OCI-M2 (cell line): Measurements from ENCODE around the gene ZNF263.
"Not testable (repeated sequence)": the region's sequence is repeated elsewhere in the genome, so short reads cannot be mapped to it uniquely, and the experiment has no call there.

Experiments
- DNase-seq: peaks from one replicate; lab custom pipeline; 2025; ENCODE audit not compliant: unreplicated experiment; lab: John Stamatoyannopoulos, UW

Gene ZNF263

DNA sequence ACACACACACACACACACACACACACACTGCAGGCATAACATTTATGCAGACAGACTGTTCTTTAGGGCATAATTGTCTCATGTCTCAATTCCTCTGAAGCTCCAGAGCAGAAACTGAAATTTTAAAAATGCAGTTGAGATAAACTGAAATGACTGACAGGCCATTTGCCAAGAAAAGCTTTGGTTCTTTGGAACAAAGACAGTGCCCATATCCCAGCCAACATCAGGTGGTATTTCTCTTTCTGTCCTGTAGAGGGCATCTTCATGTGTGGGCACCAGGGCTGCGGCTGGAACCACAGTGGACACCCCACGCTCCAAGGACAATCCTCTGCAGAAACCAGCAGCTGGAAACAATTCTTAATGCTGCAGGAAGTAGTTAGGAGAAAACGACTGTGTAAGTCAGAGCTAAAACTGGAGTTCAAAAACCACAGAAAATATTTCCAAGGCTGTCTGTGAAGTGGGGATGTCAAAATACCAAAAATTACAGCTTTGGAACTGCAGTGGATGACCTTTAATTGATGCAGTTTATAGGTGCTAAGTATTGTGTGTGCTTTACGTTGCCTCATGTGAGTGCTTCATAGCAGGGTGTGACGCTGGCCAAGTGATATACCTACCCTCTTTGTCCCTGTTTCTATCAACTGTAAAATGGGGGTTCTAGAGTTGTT lies 16.3 kb upstream of the ZNF263 start:
- no peak for DNase-seq

DNA sequence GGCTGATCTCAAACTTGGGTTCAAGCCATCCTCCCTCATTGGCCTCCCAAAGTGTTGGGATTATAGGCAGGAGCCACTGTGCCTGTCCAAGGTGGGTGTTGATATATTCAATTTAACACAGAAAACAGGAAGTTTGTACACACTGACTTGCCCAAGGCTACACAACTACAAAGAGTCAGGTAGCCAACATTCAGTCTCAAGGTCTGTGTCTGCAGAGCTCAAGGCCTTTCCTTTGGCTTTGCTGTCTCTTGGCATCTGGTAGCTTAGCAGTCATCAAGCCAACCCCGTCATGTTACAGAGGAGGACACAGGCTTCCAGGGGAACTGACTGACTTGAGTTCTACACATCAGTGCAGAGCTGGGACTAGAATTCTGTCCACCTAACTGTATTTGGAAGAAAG lies 15.0 kb upstream of the ZNF263 start:
- DNase-seq, result no peak

DNA sequence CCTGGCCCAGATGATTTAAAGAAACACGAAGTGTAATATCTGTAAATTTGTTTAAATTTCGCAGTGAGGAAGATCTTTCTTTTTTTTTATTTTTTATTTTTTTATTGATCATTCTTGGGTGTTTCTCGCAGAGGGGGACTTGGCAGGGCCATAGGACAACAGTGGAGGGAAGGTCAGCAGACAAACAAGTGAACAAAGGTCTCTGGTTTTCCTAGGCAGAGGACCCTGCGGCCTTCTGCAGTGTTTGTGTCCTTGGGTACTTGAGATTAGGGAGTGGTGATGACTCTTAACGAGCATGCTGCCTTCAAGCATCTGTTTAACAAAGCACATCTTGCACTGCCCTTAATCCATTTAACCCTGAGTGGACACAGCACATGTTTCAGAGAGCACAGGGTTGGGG lies 12.6 kb upstream of the ZNF263 start:
- DNase-seq, result not testable (repeated sequence)

DNA sequence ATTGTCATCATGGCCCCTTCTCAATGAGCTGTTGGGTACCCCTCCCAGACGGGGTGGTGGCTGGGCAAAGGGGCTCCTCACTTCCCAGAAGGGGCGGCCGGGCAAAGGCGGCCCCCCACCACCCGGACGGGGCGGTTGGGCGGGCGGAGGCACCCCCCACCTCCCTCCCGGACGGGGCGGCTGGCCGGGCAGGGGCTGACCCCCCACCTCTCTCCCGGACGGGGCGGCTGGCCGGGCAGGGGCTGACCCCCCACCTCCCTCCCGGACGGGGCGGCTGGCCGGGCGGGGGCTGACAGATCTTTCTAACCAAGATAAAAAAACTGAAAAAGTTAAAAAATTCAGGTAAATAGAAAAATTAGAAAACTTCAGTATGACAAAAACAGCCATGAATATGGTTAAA lies 12.0 kb upstream of the ZNF263 start:
- DNase-seq, result not testable (repeated sequence)

DNA sequence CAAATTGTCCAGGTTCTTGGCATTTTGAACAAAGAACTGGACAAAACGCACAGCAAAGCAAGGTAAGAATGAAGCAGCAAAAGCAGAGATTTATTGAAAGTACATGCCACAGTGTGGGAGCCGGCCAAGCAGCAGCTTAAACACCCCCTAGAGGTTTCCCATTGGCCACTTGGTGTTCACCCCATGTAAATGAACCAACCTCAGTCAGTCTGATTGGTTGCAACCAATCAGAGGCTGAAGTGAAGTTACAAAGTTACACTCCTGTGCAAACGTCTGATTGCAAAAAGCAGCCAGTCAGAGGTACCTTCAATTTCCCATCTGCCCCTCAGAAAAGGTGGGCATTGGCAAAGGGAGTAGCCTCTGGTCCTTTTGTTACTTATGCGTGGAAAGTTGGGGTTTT lies 8.8 kb upstream of the ZNF263 start:
- DNase-seq, result no peak

DNA sequence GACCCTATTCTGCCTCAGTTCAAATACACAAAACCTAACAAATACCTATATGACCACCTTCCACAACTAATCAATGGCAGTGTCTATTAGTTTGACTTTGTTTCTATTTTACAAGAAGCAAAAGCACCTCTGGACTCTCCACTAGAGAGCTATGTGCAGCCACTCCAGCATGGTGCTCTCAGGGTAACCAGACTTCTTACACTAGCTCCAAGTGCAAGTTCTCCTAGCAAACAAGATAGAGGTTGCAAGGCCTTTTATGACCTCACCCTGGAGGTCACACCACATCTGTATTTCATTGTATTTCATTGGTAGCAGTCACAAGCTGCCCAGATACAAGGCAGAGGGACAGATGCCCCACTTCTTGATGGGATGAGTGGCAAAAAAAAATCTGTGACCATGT lies 8.3 kb upstream of the ZNF263 start:
- DNase-seq, result no peak

DNA sequence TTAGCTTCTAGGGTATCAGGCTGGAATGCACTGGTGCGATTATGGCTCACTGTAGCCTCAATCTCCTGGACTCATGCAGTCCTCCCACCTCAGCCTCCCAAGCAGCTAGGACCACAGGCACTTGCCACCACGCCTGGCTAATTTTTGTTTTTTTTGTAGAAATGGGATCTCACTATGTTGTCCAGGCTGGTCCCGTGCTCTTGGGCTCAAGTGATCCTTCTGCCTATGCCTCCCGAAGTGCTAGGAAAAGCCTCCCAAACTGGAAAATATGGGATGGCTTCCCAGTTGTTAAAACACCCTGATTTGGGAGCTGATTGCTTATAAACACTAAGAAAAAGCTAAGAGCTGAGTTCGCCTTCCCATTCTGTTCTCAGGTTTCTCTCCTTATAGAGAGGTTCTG lies 6.6 kb upstream of the ZNF263 start:
- DNase-seq, result no peak

DNA sequence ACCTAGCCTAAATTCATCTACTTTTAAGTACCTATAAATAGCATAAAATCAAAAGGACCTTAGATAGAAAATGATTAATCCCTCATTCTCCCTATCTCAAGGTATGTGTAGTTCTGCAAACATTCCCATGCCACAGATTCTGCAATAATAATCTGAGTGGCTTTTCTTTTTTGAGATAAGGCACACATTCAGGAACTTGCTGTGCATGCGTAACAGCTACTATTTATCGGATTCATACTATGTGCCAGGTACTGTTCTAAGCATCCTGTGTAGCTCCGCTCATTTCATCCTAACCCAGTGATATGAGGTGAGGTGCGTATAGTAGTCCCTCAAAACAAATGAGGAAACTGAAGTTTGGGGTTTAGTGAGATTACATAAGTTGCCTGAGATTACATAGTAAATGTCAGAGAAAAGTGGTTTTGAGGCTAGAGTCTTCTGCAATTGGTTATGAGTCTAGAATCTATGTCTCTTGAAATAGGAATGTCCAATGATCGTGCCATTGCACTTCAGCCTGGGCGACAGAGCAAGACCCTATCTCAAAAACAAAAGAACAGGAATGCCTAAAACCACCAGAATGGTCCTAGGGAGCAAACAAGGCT lies 2.0 kb upstream of the ZNF263 start:
- DNase-seq, result no peak

DNA sequence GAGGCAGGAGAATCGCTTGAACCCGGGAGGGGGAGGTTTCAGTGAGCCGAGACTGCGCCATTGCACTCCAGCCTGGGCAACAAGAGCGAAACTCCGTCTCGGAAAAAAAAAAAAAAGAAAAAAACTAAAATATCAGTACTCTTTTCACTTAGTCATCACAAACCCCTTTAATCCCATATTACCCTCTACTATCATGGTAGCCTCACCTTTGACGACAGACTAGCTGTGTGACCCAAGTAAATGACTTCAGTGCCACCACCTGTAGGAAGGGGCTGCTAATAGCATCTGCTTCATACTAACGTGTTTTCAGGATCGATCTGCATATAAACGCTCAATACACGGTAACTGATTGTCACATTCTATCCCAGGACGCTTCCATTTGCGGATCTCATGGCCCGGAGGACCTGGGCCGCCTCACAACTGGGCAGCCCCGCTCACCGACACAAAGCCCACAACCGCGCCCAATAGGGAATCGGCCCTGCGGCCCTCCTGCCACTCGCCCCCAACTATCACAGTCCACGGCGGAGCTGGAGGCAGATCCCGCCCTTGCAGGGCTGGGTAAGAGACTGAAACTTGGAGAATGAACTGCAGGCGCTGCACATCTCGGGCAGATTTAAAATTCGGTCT lies 1.1 kb upstream of the ZNF263 start:
- no peak for DNase-seq

DNA sequence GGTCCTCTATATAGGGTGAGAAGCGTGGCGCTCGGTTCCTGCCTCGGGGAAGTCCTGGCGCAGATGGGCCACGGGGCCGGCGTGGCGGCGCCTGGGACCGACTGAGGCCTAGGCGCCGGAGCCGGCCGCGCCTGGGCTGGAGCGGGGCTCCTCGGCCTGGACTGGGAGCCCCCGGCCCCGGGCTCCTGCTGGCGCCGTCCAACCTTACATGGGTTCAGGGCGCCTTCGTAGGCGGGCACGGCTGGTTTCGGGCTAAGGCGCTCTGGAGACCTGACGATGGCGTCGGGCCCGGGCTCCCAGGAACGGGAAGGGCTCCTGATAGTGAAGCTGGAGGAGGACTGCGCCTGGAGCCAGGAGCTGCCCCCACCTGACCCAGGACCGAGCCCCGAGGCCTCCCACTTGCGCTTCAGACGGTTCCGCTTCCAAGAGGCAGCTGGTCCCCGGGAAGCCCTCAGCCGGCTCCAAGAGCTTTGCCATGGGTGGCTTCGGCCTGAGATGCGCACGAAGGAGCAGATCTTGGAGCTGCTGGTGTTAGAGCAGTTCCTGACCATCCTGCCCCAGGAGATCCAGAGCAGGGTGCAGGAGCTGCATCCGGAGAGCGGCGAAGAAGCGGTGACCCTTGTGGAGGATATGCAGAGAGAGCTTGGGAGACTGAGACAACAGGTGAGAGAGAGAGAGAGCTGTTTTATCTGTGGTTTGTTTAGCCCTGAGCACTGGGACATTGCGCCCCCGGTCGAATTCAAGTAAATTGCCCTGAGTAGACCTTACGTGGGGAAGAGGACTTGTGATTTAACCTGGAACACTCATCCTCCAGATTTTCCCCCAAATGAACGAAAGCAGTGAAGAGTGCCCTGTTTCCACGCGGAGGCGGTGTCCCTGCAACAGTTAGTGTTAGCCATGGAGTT lies 504 bp downstream of the ZNF263 start:
- DNase-seq, result no peak

DNA sequence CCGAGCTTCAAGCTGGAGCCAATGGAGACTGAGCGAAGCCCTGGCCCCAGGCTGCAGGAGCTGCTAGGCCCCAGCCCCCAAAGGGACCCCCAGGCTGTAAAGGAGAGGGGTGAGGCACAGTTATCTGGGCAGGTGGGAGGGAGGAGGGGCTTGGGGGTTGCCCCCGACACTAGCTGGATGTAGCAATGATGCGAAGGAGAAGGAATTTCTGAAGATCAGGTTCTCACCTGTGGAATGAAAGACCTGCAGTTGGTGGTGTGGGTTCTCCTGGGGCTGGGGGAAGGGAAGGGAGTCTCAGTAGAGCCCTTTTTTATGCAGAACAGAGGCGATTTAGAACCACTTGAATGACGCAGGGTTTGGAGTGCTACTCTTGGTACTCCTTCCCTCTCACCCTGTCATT lies 1.8 kb downstream of the ZNF263 start:
- DNase-seq, result no peak

DNA sequence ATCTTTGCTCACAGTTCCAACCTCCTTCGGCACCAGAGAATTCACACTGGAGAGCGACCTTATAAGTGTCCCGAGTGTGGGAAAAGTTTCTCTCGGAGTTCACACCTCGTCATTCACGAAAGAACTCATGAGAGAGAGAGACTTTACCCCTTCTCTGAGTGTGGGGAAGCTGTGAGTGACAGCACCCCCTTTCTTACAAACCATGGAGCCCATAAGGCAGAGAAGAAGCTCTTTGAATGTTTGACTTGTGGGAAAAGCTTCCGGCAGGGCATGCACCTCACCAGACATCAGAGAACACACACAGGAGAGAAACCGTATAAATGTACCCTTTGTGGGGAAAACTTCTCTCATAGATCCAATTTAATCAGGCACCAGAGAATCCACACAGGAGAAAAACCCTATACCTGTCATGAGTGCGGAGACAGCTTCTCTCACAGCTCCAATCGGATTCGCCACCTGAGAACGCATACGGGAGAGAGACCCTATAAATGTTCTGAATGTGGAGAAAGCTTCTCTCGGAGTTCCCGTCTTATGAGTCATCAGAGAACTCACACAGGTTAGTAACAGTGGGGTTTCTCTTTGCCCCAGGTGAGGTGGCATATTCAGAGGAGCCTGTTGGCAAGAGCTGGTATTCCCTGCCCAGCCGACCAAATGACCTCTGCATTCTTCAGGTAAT lies 6.8 kb downstream of the ZNF263 start:
- no peak for DNase-seq

DNA sequence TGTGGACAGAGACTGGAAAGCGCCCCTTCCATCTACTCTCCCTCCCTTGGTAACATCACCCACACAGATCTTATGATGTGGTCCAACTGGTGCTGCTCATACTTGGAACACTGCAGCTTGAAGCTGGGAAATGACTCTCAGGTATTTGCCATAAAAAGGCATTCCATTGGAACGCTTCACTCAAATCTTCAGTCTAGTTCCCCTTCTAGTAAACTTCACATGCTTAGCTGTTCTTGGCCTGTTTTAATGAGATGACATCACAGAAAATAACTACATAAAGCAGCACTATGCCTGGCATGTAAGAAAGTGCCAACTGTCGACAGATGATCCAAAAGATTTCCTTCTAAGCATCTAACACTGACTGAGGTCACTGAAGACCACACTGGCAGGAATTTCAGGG lies 9.3 kb downstream of the ZNF263 start:
- no peak for DNase-seq

DNA sequence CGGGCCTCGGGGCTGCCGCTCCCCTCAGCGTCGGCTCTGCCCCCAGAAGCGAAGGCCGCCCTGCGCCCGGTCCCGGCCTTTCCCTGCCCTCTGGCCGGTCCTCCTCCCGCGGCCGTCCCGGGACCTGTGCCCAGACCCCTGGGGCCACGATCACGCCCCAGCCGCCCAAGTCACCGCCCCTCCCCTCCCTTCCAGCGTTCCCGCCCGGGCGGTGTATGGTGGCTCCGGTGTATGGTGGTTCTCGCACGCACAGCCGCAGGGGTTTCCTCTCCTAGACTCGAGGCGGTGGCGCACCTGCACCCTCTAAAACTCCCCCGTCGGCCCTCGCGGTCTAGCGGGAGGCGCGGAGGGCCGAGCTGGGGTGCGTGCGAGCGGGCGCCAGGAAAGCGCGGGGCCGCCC lies 11.9 kb downstream of the ZNF263 start:
- no peak for DNase-seq

DNA sequence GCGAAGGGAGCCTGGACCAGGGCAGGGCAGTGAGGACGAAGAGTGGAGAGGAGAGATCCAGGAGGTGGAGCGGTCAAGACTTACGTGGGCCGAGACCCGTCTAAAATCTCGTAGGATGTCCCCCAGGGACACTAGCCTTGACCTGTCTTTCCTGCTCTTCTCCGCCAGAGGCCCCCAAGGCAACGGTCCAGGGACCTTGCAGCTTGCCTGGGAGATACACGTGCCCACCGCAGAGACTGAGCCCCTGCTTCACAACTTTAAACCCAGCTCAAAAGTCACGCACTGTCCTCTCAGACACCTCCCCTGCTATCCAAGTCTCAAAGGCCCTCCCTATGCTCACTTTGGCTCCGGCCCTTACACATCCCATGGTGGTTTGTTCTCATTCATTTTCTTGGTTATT lies 12.5 kb downstream of the ZNF263 start:
- no peak for DNase-seq

DNA sequence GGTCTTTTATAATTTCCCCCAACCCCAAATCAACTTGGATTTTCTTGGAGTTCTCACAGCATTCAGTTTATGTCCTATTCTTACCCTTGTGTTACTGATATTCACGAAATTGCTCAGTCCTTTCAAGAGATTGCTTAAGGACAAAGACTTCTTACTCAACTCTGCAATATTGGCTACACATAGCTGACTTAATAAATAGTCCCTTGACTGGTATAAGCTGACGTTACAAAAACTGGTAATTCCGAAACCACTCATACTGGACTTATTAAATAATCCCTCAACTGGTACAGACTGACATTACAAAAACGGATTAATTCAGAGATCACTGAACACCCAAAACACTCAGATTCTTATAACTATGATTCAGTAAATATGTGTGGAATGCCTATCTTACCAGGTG lies 21.1 kb downstream of the ZNF263 start:
- no peak for DNase-seq

DNA sequence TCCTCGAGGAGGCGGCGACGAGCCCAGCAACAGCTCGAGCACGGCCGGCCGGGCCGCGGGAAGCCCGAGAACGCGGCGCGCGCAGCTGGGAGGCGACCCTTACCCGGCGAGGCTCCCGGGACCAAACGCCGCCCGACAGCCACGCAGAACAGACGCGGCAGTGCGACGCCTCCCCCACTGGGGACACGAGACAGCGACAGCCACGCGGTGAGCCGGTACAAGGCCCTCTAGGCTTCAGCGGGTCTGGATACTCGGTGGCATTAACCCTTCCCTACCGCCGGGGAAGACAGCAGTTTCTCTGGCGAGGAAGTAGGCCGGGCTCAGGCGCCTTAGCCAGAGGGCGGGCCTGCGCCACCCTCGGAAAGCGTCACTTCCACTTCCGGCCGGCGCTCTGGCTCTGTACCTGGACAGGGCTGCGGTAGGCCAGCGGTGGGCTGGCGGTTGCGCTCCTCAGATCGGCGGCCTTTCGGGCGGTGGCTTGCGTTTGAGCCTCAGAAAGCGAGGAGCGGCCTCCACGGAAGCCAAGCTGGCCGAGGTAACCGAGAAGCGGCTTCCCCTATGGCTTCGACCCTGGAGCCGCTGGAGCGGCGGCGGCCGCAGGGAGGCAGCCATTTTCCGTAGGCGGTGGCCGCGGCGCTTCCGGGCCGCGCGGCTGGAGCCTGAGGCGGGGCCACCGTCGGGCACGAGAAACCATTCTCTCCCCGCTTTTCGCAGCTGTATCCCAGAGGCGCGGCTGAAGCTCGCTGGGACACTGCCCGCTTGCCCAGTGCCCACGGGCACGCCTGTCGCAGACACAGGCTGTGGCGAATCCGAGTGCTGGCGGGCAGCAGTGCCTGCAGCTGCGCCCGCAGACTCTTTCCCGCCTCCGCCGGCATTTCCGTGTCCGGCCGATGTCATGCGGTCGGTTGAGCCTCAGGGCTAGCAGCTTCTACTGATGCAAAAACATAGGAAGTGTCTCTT lies 22.1 kb downstream of the ZNF263 start, which contains the start of the genes TIGD7 and ZNF75A:
TIGD7 (minus strand) TSS at position 322 of the 960 bp plus-strand sequence. CDS start 4,816 bp downstream, outside the sequence.
ZNF75A (plus strand) TSS at position 389 of the 960 bp plus-strand sequence. CDS start 2,932 bp downstream, outside the sequence.
- peak; percentile 52 for DNase-seq

DNA sequence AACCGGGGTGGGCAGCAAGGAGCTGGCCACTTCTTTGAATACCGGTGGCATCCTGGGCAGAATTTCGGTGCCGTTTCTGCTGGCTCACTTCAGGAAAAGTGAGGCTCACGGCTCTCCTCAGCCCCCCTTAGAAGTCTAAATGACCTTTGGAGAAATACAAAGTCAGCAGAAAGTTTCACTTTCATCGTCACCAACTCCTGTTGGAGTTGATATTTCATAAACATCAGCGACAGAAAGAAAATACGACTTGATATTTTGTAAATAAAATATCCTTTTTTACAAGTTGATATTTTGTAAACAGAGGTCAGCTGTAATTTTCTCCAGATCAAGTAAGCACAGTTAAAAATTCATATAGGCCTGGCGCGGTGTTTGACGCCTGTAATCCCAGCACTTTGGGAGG lies 22.8 kb downstream of the ZNF263 start:
- DNase-seq, result no peak

DNA sequence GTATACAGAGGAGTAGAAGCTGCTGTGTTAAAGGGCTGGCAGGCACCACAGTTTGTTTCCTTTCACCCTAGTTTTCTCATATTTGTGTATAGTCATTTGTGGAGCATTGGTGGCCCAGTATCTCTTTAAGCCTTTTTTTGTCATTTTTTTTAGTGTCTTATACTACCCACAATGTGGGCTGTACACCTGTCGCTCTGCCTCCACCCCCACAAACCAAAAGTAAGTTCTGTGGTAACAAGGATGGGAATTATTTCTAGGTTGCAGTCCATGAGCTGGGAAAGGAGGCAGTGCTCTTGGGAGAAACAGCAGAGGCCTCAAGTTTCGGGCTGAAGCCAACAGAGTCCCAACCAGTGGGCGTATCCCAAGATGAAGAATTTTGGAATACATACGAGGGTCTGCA lies 28.2 kb downstream of the ZNF263 start:
- DNase-seq, result no peak
